ENCODE data around the gene SPG7. TPM values are rescaled to one million over a fixed set of nuclear protein-coding genes. Genes with fewer than 3 reads are reported as not detected.

The SPG7 gene
- total RNA-seq, 1 experiment from 2014 or later: 119 TPM

- Histone ChIP-seq H3K14ac (ENCODE audit: insufficient read depth, low read length) (no peak overlapping the region), H2BK20ac (ENCODE audit: low read depth, low read length, poor library complexity, severe bottlenecking) (no peak overlapping the region), H2BK12ac (ENCODE audit: insufficient read length, low read depth, low read length) (no peak overlapping the region), H3K56ac (ENCODE audit: insufficient read length, low read depth, low read length) (no peak overlapping the region), H2AFZ (ENCODE audit: low read length) (no peak overlapping the region), H3K23ac (ENCODE audit: insufficient read length, low read depth, low read length) (no peak overlapping the region), H4K8ac (replicated peaks; ENCODE audit: insufficient read length, low read depth, low read length) (no peak overlapping the region), H2BK15ac (ENCODE audit: low read depth, low read length) (no peak overlapping the region), H2BK120ac (ENCODE audit: low read depth, low read length, poor library complexity, severe bottlenecking) (no peak overlapping the region), H4K20me1 (ENCODE audit: control insufficient read depth, insufficient read depth, insufficient read length) (no peaks in the 10 kb centered on the region), H3K9ac (ENCODE audit: extremely low read depth, insufficient read length, low read length) (no peak overlapping the region), H3K23me2 (ENCODE audit: insufficient read length, low read depth, low read length, poor library complexity, severe bottlenecking) (peaks cover 8% of the 10 kb centered on the region), H2BK5ac (ENCODE audit: insufficient read length, low read length) (no peak overlapping the region), H3K79me1 (ENCODE audit: insufficient read depth, low read depth, low read length, poor library complexity, severe bottlenecking) (peaks cover 3% of the 10 kb centered on the region), H4K5ac (ENCODE audit: insufficient read length, low read depth, low read length) (no peak overlapping the region), H3K18ac (ENCODE audit: insufficient read length, low read depth, low read length) (no peak overlapping the region), H3K4me1 (ENCODE audit: insufficient read depth, low read length) (peaks cover 3% of the 10 kb centered on the region; the same call in 1 of the 2 replicates), H3K27ac (ENCODE audit: insufficient read length, low read depth, low read length) (no peak overlapping the region), H3K4me2 (ENCODE audit: insufficient read depth, insufficient read length, low read length) (peak overlapping the region; percentile 100), H3K4ac (ENCODE audit: low read depth, low read length) (no peak overlapping the region), H3K79me2 (ENCODE audit: insufficient read depth, low read length) (peaks cover 21% of the 10 kb centered on the region), H3T11ph (ENCODE audit: low read length) (no peak overlapping the region), H3K9me3 (ENCODE audit: control insufficient read depth, low read depth, low read length) (no peaks in the 10 kb centered on the region), H3K27me3 (ENCODE audit: insufficient read depth, low read length) (no peaks in the 10 kb centered on the region), H2AK5ac (ENCODE audit: insufficient read length, low read length) (no peak overlapping the region), H4K91ac (ENCODE audit: insufficient read length, low read depth, low read length) (no peak overlapping the region)
- Mint-ChIP-seq H3K36me3 (ENCODE audit: insufficient read depth in 1 of 3, low read depth in 3 of 3) (peaks cover 0 to 2% (median 2%) of the 10 kb centered on the region in 3 experiments; a peak in 4 of 7 replicates), H3K4me1 (peaks cover 22 to 23% of the 10 kb centered on the region in 2 experiments), H3K9me3 (peaks cover 0 to 4% of the 10 kb centered on the region in 2 experiments; a peak in 1 of 5 replicates), H3K4me3 (peak overlapping the region; percentile 83 to 95), H3K27me3 (ENCODE audit: low read depth) (no peaks in the 10 kb centered on the region), H3K27ac (peak overlapping the region in 1 of 3 experiments; percentile 31; a peak in 1 of 7 replicates)
- TF ChIP-seq, protein P1, sequence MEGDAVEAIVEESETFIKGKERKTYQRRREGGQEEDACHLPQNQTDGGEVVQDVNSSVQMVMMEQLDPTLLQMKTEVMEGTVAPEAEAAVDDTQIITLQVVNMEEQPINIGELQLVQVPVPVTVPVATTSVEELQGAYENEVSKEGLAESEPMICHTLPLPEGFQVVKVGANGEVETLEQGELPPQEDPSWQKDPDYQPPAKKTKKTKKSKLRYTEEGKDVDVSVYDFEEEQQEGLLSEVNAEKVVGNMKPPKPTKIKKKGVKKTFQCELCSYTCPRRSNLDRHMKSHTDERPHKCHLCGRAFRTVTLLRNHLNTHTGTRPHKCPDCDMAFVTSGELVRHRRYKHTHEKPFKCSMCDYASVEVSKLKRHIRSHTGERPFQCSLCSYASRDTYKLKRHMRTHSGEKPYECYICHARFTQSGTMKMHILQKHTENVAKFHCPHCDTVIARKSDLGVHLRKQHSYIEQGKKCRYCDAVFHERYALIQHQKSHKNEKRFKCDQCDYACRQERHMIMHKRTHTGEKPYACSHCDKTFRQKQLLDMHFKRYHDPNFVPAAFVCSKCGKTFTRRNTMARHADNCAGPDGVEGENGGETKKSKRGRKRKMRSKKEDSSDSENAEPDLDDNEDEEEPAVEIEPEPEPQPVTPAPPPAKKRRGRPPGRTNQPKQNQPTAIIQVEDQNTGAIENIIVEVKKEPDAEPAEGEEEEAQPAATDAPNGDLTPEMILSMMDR (conservative IDR thresholded peaks at IDR 0.05): no peak
- WGBS (ENCODE audit: extremely low coverage, insufficient read length, low lambda C conversion rate): no CpG with 5 or more reads among the region's 24 CpGs
- DNase-seq: no peak
Observed at GRCh38 chr16:89491974-89492687, 16.1 kb upstream of the SPG7 start.
